GM23248 (cell line): ENCODE results near the gene RBMXL2. TPM values are rescaled to one million over a fixed set of nuclear protein-coding genes. Genes with fewer than 3 reads are reported as not detected.

Source experiments
- DNase-seq: peaks from one replicate; pipeline ENCODE4 v3.0.0-alpha.2; 2015
- H2AFZ ChIP-seq: fragments of 200-600 bp; sonication (generic); 2 replicates; pipeline ENCODE4 v1.6.1; 2016; ENCODE audit warnings: antibody characterized with exemption
- H3F3A ChIP-seq: fragments of 200-600 bp; sonication (generic); 2 replicates; pipeline ENCODE4 v1.6.1; 2016; ENCODE audit warnings: mild to moderate bottlenecking, antibody characterized with exemption, mixed run types; ENCODE audit not compliant: insufficient read depth
- H3K27ac ChIP-seq: fragments of 200-600 bp; sonication (generic); 2 replicates; pipeline ENCODE4 v1.5.1; 2016; ENCODE audit warnings: mild to moderate bottlenecking
- H3K27me3 ChIP-seq: fragments of 200-600 bp; sonication (generic); replicated peaks from 2 replicates; pipeline ENCODE4 v1.6.1; 2016; ENCODE audit warnings: mild to moderate bottlenecking; ENCODE audit not compliant: insufficient read depth
- H3K36me3 ChIP-seq: fragments of 200-600 bp; sonication (generic); 2 replicates; pipeline ENCODE4 v1.6.1; 2016; ENCODE audit warnings: low read depth, mild to moderate bottlenecking
- H3K4me1 ChIP-seq: fragments of 200-600 bp; sonication (generic); 2 replicates; pipeline ENCODE4 v1.6.1; 2016; ENCODE audit warnings: mild to moderate bottlenecking; ENCODE audit not compliant: insufficient read depth
- H3K4me2 ChIP-seq: fragments of 200-600 bp; sonication (generic); one replicate; pipeline ENCODE4 v1.6.1; 2016; ENCODE audit warnings: mild to moderate bottlenecking; ENCODE audit not compliant: unreplicated experiment
- H3K4me3 ChIP-seq: fragments of 200-600 bp; sonication (generic); 2 replicates; pipeline ENCODE4 v1.5.1; 2016; ENCODE audit warnings: mild to moderate bottlenecking
- H3K79me2 ChIP-seq: fragments of 200-600 bp; sonication (generic); 2 replicates; pipeline ENCODE4 v1.6.1; 2016; ENCODE audit warnings: mild to moderate bottlenecking; ENCODE audit not compliant: insufficient read depth
- H3K9ac ChIP-seq: fragments of 200-600 bp; sonication (generic); 2 replicates; pipeline ENCODE4 v1.6.1; 2016; ENCODE audit warnings: mild to moderate bottlenecking
- H3K9me2 ChIP-seq: fragments of 200-600 bp; sonication (generic); 2 replicates; pipeline ENCODE4 v1.6.1; 2016; ENCODE audit warnings: mixed run types, mild to moderate bottlenecking, moderate library complexity; ENCODE audit not compliant: insufficient read depth
- H3K9me3 ChIP-seq: fragments of 200-600 bp; sonication (generic); one replicate; pipeline ENCODE4 v1.6.1; 2017; ENCODE audit warnings: low read depth
- H4K20me1 ChIP-seq: fragments of 200-600 bp; sonication (generic); 2 replicates; pipeline ENCODE4 v1.6.0; 2016; ENCODE audit not compliant: insufficient read depth
- EZH2 ChIP-seq: fragments of 200-600 bp; sonication (generic); IDR thresholded peaks from 2 replicates; pipeline ENCODE4 v1.6.1; 2018; ENCODE audit warnings: antibody characterized with exemption, mild to moderate bottlenecking; ENCODE audit not compliant: insufficient read depth, poor library complexity, severe bottlenecking
- EZH2phosphoT487 ChIP-seq: fragments of 200-600 bp; sonication (generic); IDR thresholded peaks from 2 replicates; pipeline ENCODE4 v1.6.1; 2018; ENCODE audit warnings: antibody characterized with exemption, moderate library complexity, mild to moderate bottlenecking, low read depth; ENCODE audit not compliant: insufficient read depth
- WGBS, 2 experiments: methylation state at CpG; one replicate each; pipeline ENCODE4 v1.1.6; 2015 to 2017; ENCODE audit warnings: low lambda C conversion rate in 2 of 2, low coverage in 1 of 2; ENCODE audit errors: missing lambda C conversion rate in 2 of 2; 5-methylcytosine and 5-hydroxymethylcytosine counted together
- in situ Hi-C: fragments of 300-500 bp; cut with MboI; formaldehyde crosslinking; loops from 2 replicates; pipeline ENCODE4 v1.15.0; 2020
- polyA plus RNA-seq: library from polyadenylated mRNA; unstranded; fragments of >200 nt; fragmentation: Nextera tagmentation; extraction: Ambion mirVana; gene quantifications from 2 replicates; pipeline ENCODE4 v1.2.1, GENCODE V29; 2016
- total RNA-seq: library from RNA; depleted of rRNA; stranded (reverse); fragments of >200 nt; shearing (Covaris generic); gene quantifications from 2 replicates; pipeline ENCODE4 v1.2.3, GENCODE V29; 2014

The RBMXL2 gene
- total and polyA plus RNA-seq, 2 experiments from 2014 or later = not detected

DNA sequence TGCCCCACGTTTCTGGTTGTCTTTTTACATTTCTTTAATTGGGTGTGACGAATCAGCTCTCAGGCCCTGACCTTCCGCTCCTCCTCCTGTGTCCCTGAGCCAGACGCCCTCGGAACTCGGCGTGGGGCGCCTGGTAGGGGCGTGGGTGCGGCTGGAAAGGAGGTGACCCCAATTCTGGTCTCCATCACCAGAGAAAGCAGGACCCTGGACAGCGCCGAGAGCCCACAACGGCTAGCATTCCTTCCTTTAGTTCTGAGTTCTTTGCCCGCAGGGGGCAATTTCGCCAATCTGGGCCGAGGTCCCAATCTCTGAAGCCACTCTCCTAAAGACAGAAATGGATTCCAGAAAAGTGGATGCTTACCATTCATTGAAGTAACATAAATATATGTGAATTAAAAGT lies 11.7 kb upstream of the RBMXL2 start:
- TF ChIP-seq EZH2 (no peak), EZH2phosphoT487 (no peak)
- Histone ChIP-seq H3K4me1 (no peaks in the 10 kb centered on the region), H3K36me3 (no peaks in the 10 kb centered on the region), H3K27me3 (no peaks in the 10 kb centered on the region), H3F3A (no peaks in the 10 kb centered on the region), H4K20me1 (no peaks in the 10 kb centered on the region), H3K4me3 (no peak overlapping the region), H3K79me2 (no peaks in the 10 kb centered on the region), H3K27ac (no peak overlapping the region), H3K4me2 (no peak overlapping the region), H3K9me3 (no peaks in the 10 kb centered on the region), H2AFZ (no peak overlapping the region), H3K9ac (no peak overlapping the region), H3K9me2 (no peaks in the 10 kb centered on the region)
- peak; percentile 26 for DNase-seq
- WGBS, 2 experiments = 47 to 48% methylated on average over 16 of the region's 16 CpGs
- in situ Hi-C loops = no loop called here

DNA sequence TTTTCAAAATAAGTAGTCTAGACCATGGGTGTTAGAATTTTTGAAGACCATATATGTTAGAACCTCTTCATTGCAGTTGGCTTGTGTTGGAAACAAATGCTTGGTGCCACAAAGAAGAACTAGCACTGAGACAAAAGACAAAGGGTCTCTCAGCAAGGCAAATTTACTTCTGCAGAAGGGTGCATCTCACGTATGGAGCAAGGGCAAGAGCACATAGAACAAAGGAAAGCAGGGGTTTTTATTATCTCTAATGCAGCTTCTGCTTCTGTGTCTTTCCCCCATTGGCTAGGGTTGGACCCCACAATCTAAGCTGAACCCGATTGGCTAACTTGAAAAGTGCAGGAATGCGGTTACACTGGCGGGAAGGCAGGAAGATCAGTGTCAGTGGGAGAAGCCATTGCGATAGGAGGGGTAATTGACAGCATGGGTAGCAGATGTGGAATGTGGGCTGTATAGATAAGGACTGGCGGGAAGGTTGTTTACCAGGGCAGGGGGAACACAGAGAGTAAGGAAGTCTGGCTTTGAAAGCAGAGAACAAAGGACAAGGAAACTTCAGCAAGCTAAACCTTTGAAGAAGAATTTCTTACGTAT lies 9.2 kb upstream of the RBMXL2 start:
- in situ Hi-C loops = no loop called here
- no peak for TF ChIP-seq EZH2phosphoT487
- no peak for TF ChIP-seq EZH2
- WGBS, 2 experiments = 52 to 66% methylated on average over 7 of the region's 7 CpGs

DNA sequence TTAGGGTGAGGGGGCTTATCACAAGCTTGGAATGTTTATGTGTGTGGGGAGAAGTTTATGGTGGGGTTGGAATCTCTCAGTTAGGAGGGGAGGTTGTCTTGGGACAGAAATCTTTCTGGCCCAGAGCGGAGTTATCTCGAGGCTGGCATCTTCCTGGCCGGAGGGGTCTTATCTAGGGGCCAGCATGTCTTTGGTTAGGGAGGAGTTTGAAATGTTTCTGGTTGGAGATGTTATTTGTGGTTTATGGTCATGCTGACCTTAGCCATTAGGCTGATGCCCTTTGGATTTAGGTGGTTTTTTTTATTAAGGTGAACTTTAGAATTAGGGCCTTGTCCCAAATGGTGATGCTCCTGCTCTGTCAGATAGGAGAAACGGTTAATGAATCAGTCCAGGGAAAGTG lies 7.9 kb upstream of the RBMXL2 start:
- in situ Hi-C loops = no loop called here
- no peak overlapping the region for H3K4me3 ChIP-seq

More for the DNA sequence above, 9.2 kb upstream of the RBMXL2 start:
- Histone ChIP-seq H3K27ac (no peak overlapping the region), H3K4me2 (no peak overlapping the region), H3K9me3 (no peaks in the 10 kb centered on the region), H2AFZ (no peak overlapping the region), H4K20me1 (no peaks in the 10 kb centered on the region), H3K9me2 (no peaks in the 10 kb centered on the region), H3K27me3 (no peaks in the 10 kb centered on the region), H3K79me2 (no peaks in the 10 kb centered on the region), H3K4me1 (no peaks in the 10 kb centered on the region), H3K4me3 (no peak overlapping the region), H3F3A (no peaks in the 10 kb centered on the region), H3K9ac (no peak overlapping the region), H3K36me3 (no peaks in the 10 kb centered on the region)
- DNase-seq = no peak

DNA sequence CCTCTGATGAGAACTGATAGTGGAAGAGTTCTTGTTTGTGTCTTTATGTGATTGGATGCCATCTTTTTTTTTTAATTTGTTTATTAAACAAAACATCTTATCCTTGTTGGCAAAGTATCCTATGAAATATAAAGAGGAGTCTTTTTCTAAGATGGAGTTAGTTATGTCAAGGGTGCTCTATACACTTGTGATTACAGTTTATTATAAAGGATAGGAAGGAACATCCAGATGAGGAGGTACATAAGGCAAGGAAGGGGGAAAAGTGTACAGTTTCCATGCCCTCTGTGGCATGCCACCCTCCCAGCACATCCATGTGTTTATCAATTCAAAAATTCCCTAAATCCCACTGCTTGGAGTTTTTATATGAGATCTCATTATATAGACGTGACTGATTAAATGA lies 7.4 kb upstream of the RBMXL2 start:
- H3K4me1 ChIP-seq = no peaks in the 10 kb centered on the region
- H3K36me3 ChIP-seq = no peaks in the 10 kb centered on the region
- H3F3A ChIP-seq = no peaks in the 10 kb centered on the region
- no peak overlapping the region for H2AFZ ChIP-seq
- no peak overlapping the region for H3K4me2 ChIP-seq
- no peak overlapping the region for H3K27ac ChIP-seq
- H3K4me3 ChIP-seq = no peak overlapping the region
- no peaks in the 10 kb centered on the region for H4K20me1 ChIP-seq
- no peaks in the 10 kb centered on the region for H3K9me2 ChIP-seq
- WGBS, 2 experiments = 53 to 71% methylated on average over 1 of the region's 1 CpG
- no peak for DNase-seq
- H3K27me3 ChIP-seq = no peaks in the 10 kb centered on the region
- in situ Hi-C loops = no loop called here
- H3K79me2 ChIP-seq = no peaks in the 10 kb centered on the region
- H3K9ac ChIP-seq = no peak overlapping the region
- H3K9me3 ChIP-seq = no peaks in the 10 kb centered on the region
- TF ChIP-seq EZH2 (no peak), EZH2phosphoT487 (no peak)

More for the DNA sequence above, 7.9 kb upstream of the RBMXL2 start:
- Histone ChIP-seq H3K4me1 (no peaks in the 10 kb centered on the region), H3K27ac (no peak overlapping the region), H3K79me2 (no peaks in the 10 kb centered on the region), H3F3A (no peaks in the 10 kb centered on the region), H3K9me2 (no peaks in the 10 kb centered on the region), H3K36me3 (no peaks in the 10 kb centered on the region), H3K9ac (no peak overlapping the region), H3K27me3 (no peaks in the 10 kb centered on the region), H4K20me1 (no peaks in the 10 kb centered on the region), H3K9me3 (no peaks in the 10 kb centered on the region), H3K4me2 (no peak overlapping the region), H2AFZ (no peak overlapping the region)
- TF ChIP-seq EZH2phosphoT487 (no peak), EZH2 (no peak)
- no peak for DNase-seq
- 51 to 58% methylated on average over 4 of the region's 4 CpGs for WGBS, 2 experiments
